ENCODE measurements around the gene TMEM132C.

Gene TMEM132C

GRCh38 chr12:128570191-128571065 lies 303.5 kb downstream of the TMEM132C start:
- in situ Hi-C loops (cut with MboI; ENCODE audit: low sequenced_read_pairs, unreplicated experiment) = no loop called here
- no peak for DNase-seq (ENCODE audit: low spot score)
- no peak for TF ChIP-seq CTCF (IDR thresholded peaks at IDR 0.05; ENCODE audit: borderline replicate concordance, control extremely low read depth, extremely low read depth, insufficient read depth, missing control alignments)

- in situ Hi-C loops (cut with MboI; ENCODE audit: low sequenced_read_pairs, unreplicated experiment) = no loop called here
- no peak for DNase-seq (ENCODE audit: low spot score)
- TF ChIP-seq CTCF (IDR thresholded peaks at IDR 0.05; ENCODE audit: borderline replicate concordance, control extremely low read depth, extremely low read depth, insufficient read depth, missing control alignments) = no peak
Observed at GRCh38 chr12:128571906-128572810, 305.2 kb downstream of the TMEM132C start.

GRCh38 chr12:128573907-128574306 lies 306.9 kb downstream of the TMEM132C start:
- in situ Hi-C loops (cut with MboI; ENCODE audit: low sequenced_read_pairs, unreplicated experiment) = no loop called here
- TF ChIP-seq CTCF (IDR thresholded peaks at IDR 0.05; ENCODE audit: borderline replicate concordance, control extremely low read depth, extremely low read depth, insufficient read depth, missing control alignments) = no peak
- DNase-seq (ENCODE audit: low spot score) = no peak

- in situ Hi-C loops (cut with MboI; ENCODE audit: low sequenced_read_pairs, unreplicated experiment) = no loop called here
- DNase-seq (ENCODE audit: low spot score) = no peak
- TF ChIP-seq CTCF (IDR thresholded peaks at IDR 0.05; ENCODE audit: borderline replicate concordance, control extremely low read depth, extremely low read depth, insufficient read depth, missing control alignments) = no peak
Observed at GRCh38 chr12:128578045-128578444, 311.1 kb downstream of the TMEM132C start.

- in situ Hi-C loops (cut with MboI; ENCODE audit: low sequenced_read_pairs, unreplicated experiment) = no loop called here
- no peak for TF ChIP-seq CTCF (IDR thresholded peaks at IDR 0.05; ENCODE audit: borderline replicate concordance, control extremely low read depth, extremely low read depth, insufficient read depth, missing control alignments)
- DNase-seq (ENCODE audit: low spot score) = no peak
Observed at GRCh38 chr12:128581321-128581761, 314.4 kb downstream of the TMEM132C start.

- no peak for DNase-seq (ENCODE audit: low spot score)
- in situ Hi-C loops (cut with MboI; ENCODE audit: low sequenced_read_pairs, unreplicated experiment) = no loop called here
- no peak for TF ChIP-seq CTCF (IDR thresholded peaks at IDR 0.05; ENCODE audit: borderline replicate concordance, control extremely low read depth, extremely low read depth, insufficient read depth, missing control alignments)
Observed at GRCh38 chr12:128583453-128583852, 316.5 kb downstream of the TMEM132C start.

Data from GM13976 (cell line).